Liver (tissue), 9 donors: ENCODE data around the gene ARMS2. TPM values are rescaled to one million over a fixed set of nuclear protein-coding genes. Genes with fewer than 3 reads are reported as not detected.

Experiments used
- DNase-seq: peaks from one replicate; pipeline ENCODE4 v3.0.0-alpha.2; 2017; ENCODE audit warnings: low spot score
- H3K27ac ChIP-seq, 2 donors: one replicate each; pipeline ENCODE4 v1.7.0; 2013; ENCODE audit warnings: inconsistent platforms in 2 of 2, low read length in 2 of 2, control low read depth in 1 of 2, low read depth in 1 of 2, mild to moderate bottlenecking in 1 of 2
- H3K27me3 ChIP-seq, 4 donors: one replicate each; pipeline versions ENCODE4 v1.6.1 to v1.7.0; 2013; ENCODE audit warnings: low read length in 3 of 4, inconsistent platforms in 1 of 4, mild to moderate bottlenecking in 1 of 4, moderate library complexity in 1 of 4; ENCODE audit not compliant: control insufficient read depth in 4 of 4, insufficient read depth in 4 of 4
- H3K36me3 ChIP-seq, 4 donors: one replicate each; pipeline versions ENCODE4 v1.6.1 to v1.7.0; 2013; ENCODE audit warnings: low read length in 3 of 4, mild to moderate bottlenecking in 3 of 4, low read depth in 1 of 4, moderate library complexity in 1 of 4; ENCODE audit not compliant: control insufficient read depth in 4 of 4, insufficient read depth in 3 of 4
- H3K4me1 ChIP-seq, 4 donors: one replicate each; pipeline versions ENCODE4 v1.6.1 to v1.7.0; 2013; ENCODE audit warnings: low read length in 3 of 4, mild to moderate bottlenecking in 3 of 4, moderate library complexity in 1 of 4; ENCODE audit not compliant: control insufficient read depth in 4 of 4, insufficient read depth in 4 of 4
- H3K4me3 ChIP-seq, 3 donors: one replicate each; pipeline versions ENCODE4 v1.6.1 to v1.7.0; 2013; ENCODE audit warnings: low read length in 3 of 3, control low read depth in 1 of 3, low read depth in 1 of 3, mild to moderate bottlenecking in 1 of 3
- H3K9ac ChIP-seq, 2 donors: one replicate each; pipeline ENCODE4 v1.7.0; 2013; ENCODE audit warnings: low read length in 2 of 2, mild to moderate bottlenecking in 2 of 2, moderate library complexity in 2 of 2, control low read depth in 1 of 2, low read depth in 1 of 2
- H3K9me3 ChIP-seq, 4 donors: one replicate each; pipeline versions ENCODE4 v1.6.1 to v1.7.0; 2013; ENCODE audit warnings: low read length in 3 of 4; ENCODE audit not compliant: control insufficient read depth in 4 of 4
- EGR1 ChIP-seq, 2 donors: IDR thresholded peaks; 2 replicates each; pipeline ENCODE4 v1.6.1; 2016 to 2018; ENCODE audit warnings: antibody characterized with exemption in 2 of 2, low read depth in 2 of 2
- FOXA1 ChIP-seq: IDR thresholded peaks from 2 replicates; pipeline ENCODE4 v1.6.1; 2016; ENCODE audit warnings: antibody characterized with exemption
- FOXA2 ChIP-seq: IDR thresholded peaks from 2 replicates; pipeline ENCODE4 v1.6.1; 2016; ENCODE audit warnings: antibody characterized with exemption
- GABPA ChIP-seq, 2 donors: IDR thresholded peaks in 1 of 2; conservative IDR thresholded peaks in 1 of 2; 2 replicates each; pipeline ENCODE4 v1.6.1; 2016; ENCODE audit warnings: antibody characterized with exemption in 2 of 2, mild to moderate bottlenecking in 1 of 2, moderate library complexity in 1 of 2
- HNF4A ChIP-seq, 2 donors: conservative IDR thresholded peaks; 2 replicates each; pipeline ENCODE4 v1.6.1; 2016; ENCODE audit warnings: antibody characterized with exemption in 2 of 2, mild to moderate bottlenecking in 2 of 2
- HNF4G ChIP-seq: IDR thresholded peaks from 2 replicates; pipeline ENCODE4 v1.6.1; 2016; ENCODE audit warnings: antibody characterized with exemption
- JUND ChIP-seq, 2 donors: IDR thresholded peaks; 2 replicates each; pipeline ENCODE4 v1.6.1; 2016; ENCODE audit warnings: antibody characterized with exemption in 2 of 2
- NR2F2 ChIP-seq: IDR thresholded peaks from 2 replicates; pipeline ENCODE4 v1.6.1; 2016; ENCODE audit warnings: antibody characterized with exemption
- RAD21 ChIP-seq, 2 donors: IDR thresholded peaks; 2 replicates each; pipeline ENCODE4 v1.6.1; 2016; ENCODE audit warnings: antibody characterized with exemption in 2 of 2, mild to moderate bottlenecking in 2 of 2
- RXRA ChIP-seq, 2 donors: IDR thresholded peaks; 2 replicates each; pipeline ENCODE4 v1.6.1; 2017 to 2018; ENCODE audit warnings: antibody characterized with exemption in 2 of 2, mild to moderate bottlenecking in 1 of 2
- SP1 ChIP-seq: IDR thresholded peaks from 2 replicates; pipeline ENCODE4 v1.6.1; 2018; ENCODE audit warnings: antibody characterized with exemption, mild to moderate bottlenecking
- TAF1 ChIP-seq: conservative IDR thresholded peaks from 2 replicates; pipeline ENCODE4 v1.6.1; 2016; ENCODE audit warnings: antibody characterized with exemption, mild to moderate bottlenecking
- YY1 ChIP-seq: IDR thresholded peaks from 2 replicates; pipeline ENCODE4 v1.6.1; 2016; ENCODE audit warnings: antibody characterized with exemption, mild to moderate bottlenecking
- WGBS: extraction: QIAGEN DNeasy Blood & Tissue Kit; methylation state at CpG from one replicate; pipeline ENCODE4 v1.1.7; 2013; 5-methylcytosine and 5-hydroxymethylcytosine counted together
- polyA plus RNA-seq, 2 donors: library from polyadenylated mRNA; stranded (reverse) in 1 of 2; unstranded in 1 of 2; fragments of 200-250 nt in 1 of 2; fragments of >200 nt in 1 of 2; fragmentation: Nextera tagmentation in 1 of 2; extraction: Ambion mirVana in 1 of 2; gene quantifications; one replicate each; pipeline versions ENCODE4 v1.2.1 to v1.2.3, GENCODE V29; 2013 to 2015
- total RNA-seq, 2 donors: library from RNA; depleted of rRNA; stranded (reverse); fragments of >200 nt; gene quantifications; one replicate each; pipeline ENCODE4 v1.2.3, GENCODE V29; 2014
- TF ChIP-seq, protein P1 (sequence below): IDR thresholded peaks from 2 replicates; pipeline ENCODE4 v1.6.1; 2016; ENCODE audit warnings: antibody characterized with exemption
- TF ChIP-seq, protein P2 (sequence below): IDR thresholded peaks from 2 replicates; pipeline ENCODE4 v1.6.1; 2016; ENCODE audit warnings: antibody characterized with exemption
- TF ChIP-seq, protein P3 (sequence below): IDR thresholded peaks from 2 replicates; pipeline ENCODE4 v1.6.1; 2016; ENCODE audit warnings: antibody characterized with exemption, mild to moderate bottlenecking
- TF ChIP-seq, protein P4 (sequence below): IDR thresholded peaks from 2 replicates; pipeline ENCODE4 v1.6.1; 2016; ENCODE audit warnings: antibody characterized with exemption
- TF ChIP-seq, protein P5 (sequence below): fragments of 150-350 bp; IDR thresholded peaks from 2 replicates; pipeline ENCODE4 v1.5.1; 2017; ENCODE audit warnings: improper control_type of control experiment, low read depth, low read length; ENCODE audit not compliant: missing input control
- donor health status: healthy.
- donor health status: healthy.
- donor health status: healthy.
- donor health status: healthy.
- donor health status: healthy.

The ARMS2 gene
- total and polyA plus RNA-seq, 4 donors = 0.17 TPM; not detected in 3

DNA sequence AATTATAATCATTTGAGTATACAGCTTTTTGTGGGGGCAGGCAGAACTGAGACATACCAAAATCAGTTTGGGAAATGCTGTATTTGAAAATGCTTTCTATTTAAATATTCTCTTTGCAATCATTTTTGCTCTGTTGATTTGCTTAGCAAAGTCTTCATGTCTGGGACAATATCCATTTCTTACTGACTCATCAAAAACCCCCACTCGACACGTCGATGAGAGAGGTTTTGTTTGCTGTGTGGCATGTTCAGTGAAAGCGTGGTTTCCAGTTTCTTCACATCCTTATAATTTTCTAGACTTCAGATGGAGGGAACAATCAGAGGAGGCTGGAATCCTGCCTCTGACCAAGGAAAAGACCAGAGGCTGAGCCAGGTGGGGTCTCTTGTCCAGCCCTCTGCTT, 35.8 kb downstream of the ARMS2 start:
- Histone ChIP-seq H3K27ac (no peak overlapping the region), H3K36me3 (peaks cover 0 to 13% (median 4%) of the 10 kb centered on the region in 4 donors), H3K4me1 (no peaks in the 10 kb centered on the region), H3K9me3 (no peaks in the 10 kb centered on the region), H3K27me3 (no peaks in the 10 kb centered on the region), H3K4me3 (no peak overlapping the region), H3K9ac (no peak overlapping the region)
- no peak for DNase-seq
- 87% methylated on average over 4 of the region's 4 CpGs for whole genome bisulfite sequencing
- no peak for TF ChIP-seq JUND (IDR thresholded peaks at IDR 0.05)
- no peak for TF ChIP-seq YY1
- no peak for TF ChIP-seq EGR1 (IDR thresholded peaks at IDR 0.05; ENCODE audit: low read depth in 2 of 2)
- no peak for TF ChIP-seq NR2F2
- TF ChIP-seq HNF4A (conservative IDR thresholded peaks at IDR 0.05) = no peak
- TF ChIP-seq SP1 = no peak
- TF ChIP-seq GABPA (IDR thresholded peaks at IDR 0.05 in 1 of 2, conservative IDR thresholded peaks at IDR 0.05 in 1 of 2) = no peak
- TF ChIP-seq, protein P1, sequence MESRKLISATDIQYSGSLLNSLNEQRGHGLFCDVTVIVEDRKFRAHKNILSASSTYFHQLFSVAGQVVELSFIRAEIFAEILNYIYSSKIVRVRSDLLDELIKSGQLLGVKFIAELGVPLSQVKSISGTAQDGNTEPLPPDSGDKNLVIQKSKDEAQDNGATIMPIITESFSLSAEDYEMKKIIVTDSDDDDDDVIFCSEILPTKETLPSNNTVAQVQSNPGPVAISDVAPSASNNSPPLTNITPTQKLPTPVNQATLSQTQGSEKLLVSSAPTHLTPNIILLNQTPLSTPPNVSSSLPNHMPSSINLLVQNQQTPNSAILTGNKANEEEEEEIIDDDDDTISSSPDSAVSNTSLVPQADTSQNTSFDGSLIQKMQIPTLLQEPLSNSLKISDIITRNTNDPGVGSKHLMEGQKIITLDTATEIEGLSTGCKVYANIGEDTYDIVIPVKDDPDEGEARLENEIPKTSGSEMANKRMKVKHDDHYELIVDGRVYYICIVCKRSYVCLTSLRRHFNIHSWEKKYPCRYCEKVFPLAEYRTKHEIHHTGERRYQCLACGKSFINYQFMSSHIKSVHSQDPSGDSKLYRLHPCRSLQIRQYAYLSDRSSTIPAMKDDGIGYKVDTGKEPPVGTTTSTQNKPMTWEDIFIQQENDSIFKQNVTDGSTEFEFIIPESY = no peak
- no peak for TF ChIP-seq TAF1
- TF ChIP-seq, protein P2, sequence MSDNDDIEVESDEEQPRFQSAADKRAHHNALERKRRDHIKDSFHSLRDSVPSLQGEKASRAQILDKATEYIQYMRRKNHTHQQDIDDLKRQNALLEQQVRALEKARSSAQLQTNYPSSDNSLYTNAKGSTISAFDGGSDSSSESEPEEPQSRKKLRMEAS = no peak
- no peak for TF ChIP-seq HNF4G
- TF ChIP-seq RAD21 (IDR thresholded peaks at IDR 0.05) = no peak
- TF ChIP-seq, protein P3, sequence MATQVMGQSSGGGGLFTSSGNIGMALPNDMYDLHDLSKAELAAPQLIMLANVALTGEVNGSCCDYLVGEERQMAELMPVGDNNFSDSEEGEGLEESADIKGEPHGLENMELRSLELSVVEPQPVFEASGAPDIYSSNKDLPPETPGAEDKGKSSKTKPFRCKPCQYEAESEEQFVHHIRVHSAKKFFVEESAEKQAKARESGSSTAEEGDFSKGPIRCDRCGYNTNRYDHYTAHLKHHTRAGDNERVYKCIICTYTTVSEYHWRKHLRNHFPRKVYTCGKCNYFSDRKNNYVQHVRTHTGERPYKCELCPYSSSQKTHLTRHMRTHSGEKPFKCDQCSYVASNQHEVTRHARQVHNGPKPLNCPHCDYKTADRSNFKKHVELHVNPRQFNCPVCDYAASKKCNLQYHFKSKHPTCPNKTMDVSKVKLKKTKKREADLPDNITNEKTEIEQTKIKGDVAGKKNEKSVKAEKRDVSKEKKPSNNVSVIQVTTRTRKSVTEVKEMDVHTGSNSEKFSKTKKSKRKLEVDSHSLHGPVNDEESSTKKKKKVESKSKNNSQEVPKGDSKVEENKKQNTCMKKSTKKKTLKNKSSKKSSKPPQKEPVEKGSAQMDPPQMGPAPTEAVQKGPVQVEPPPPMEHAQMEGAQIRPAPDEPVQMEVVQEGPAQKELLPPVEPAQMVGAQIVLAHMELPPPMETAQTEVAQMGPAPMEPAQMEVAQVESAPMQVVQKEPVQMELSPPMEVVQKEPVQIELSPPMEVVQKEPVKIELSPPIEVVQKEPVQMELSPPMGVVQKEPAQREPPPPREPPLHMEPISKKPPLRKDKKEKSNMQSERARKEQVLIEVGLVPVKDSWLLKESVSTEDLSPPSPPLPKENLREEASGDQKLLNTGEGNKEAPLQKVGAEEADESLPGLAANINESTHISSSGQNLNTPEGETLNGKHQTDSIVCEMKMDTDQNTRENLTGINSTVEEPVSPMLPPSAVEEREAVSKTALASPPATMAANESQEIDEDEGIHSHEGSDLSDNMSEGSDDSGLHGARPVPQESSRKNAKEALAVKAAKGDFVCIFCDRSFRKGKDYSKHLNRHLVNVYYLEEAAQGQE = no peak
- TF ChIP-seq, protein P4, sequence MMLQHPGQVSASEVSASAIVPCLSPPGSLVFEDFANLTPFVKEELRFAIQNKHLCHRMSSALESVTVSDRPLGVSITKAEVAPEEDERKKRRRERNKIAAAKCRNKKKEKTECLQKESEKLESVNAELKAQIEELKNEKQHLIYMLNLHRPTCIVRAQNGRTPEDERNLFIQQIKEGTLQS = no peak
- no peak for TF ChIP-seq FOXA1
- TF ChIP-seq, protein P5, sequence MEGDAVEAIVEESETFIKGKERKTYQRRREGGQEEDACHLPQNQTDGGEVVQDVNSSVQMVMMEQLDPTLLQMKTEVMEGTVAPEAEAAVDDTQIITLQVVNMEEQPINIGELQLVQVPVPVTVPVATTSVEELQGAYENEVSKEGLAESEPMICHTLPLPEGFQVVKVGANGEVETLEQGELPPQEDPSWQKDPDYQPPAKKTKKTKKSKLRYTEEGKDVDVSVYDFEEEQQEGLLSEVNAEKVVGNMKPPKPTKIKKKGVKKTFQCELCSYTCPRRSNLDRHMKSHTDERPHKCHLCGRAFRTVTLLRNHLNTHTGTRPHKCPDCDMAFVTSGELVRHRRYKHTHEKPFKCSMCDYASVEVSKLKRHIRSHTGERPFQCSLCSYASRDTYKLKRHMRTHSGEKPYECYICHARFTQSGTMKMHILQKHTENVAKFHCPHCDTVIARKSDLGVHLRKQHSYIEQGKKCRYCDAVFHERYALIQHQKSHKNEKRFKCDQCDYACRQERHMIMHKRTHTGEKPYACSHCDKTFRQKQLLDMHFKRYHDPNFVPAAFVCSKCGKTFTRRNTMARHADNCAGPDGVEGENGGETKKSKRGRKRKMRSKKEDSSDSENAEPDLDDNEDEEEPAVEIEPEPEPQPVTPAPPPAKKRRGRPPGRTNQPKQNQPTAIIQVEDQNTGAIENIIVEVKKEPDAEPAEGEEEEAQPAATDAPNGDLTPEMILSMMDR = no peak
- TF ChIP-seq FOXA2 = no peak
- no peak for TF ChIP-seq RXRA (IDR thresholded peaks at IDR 0.05)
